CD4-positive, alpha-beta T cell treated with Interleukin-21 for 1 hour (primary cell): ENCODE measurements around the gene UBA1.

Experiments
- DNase-seq: peaks from one replicate; pipeline ENCODE4 v3.0.0-alpha.2; 2020

Gene UBA1

GRCh38 chrX:47170861-47171692 lies 22.6 kb upstream of the UBA1 start:
- no peak for DNase-seq

DNA sequence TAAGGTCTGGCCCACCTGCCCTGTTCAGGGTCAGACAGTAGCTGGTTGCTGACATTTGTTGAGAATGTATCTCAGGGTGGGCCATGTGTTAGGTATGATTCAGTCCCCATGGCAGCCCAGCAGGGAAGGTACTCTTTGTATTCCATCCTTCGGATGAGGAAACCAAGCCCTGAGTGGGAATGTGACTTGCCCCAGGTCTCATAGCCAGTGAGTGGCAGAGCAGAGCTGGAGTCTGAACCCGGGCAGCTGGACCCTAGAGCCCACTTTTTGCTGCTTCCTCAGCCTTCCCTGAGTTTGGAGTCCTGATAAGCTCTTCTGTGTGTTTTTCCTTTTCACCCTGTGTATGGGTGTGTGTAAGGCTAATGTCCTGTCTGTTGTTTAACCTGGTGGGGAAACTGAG lies 21.6 kb upstream of the UBA1 start:
- DNase-seq: no peak

DNA sequence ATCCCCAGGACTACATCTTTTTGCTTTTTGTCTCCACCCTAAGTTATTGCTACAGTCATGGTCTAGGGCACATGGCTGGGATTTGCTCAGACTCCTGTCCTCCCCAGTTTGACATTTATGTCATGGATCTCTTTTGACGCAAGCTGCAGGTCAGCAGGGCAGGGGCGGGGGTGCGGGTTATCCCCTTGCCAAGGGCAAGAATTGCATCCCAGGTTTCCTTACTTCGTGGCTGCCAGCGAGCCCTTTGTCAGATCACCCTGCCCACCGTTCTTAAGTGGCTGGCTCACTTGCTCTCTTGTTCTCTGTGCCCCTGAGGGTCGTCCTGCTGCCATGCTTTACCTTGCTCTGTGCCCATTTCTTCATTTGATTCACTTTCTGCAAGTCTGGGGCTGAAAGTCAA lies 21.1 kb upstream of the UBA1 start:
- DNase-seq: no peak

GRCh38 chrX:47172971-47173792 lies 20.4 kb upstream of the UBA1 start:
- no peak for DNase-seq

DNA sequence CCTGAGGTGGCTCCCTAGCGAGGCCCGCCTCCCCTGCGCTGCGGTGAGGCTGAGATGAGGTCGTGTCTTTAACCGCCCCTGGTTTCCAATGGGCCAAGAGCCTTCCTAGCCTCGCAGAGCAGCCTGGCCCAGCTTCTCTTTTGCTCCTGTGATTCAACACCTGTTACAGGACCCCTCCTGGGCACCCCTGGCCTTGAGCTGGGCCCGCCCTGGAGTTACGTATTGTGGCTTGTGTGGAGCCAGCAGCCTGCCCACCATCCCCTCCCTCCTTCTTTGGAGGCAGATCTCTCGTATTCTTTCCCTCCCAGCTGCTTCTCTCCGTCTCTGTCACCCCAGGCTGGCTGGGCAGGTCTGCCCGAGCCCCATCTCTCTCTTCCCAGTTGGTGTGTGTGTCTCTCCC lies 19.3 kb upstream of the UBA1 start:
- no peak for DNase-seq

GRCh38 chrX:47174846-47175587 lies 18.6 kb upstream of the UBA1 start:
- no peak for DNase-seq

DNA sequence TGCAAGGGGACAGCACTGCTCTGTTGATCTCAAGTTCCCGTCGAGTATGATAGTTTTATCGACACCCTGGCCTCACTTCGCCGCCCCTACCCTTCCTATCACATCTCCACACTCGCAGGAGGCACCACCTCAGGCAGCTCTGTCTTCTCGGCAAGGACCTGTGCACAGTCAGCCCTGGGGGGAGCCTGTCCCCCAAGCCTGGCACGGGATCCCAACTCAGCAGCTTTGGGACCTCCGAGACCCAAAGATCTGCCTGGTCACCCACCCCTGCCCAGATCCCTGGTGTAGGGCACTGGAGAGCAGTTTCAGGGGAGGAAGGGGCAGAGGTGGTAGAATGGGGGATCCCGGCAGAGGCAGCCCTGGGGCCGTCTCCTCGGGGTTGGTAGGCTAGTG lies 18.0 kb upstream of the UBA1 start:
- no peak for DNase-seq

DNA sequence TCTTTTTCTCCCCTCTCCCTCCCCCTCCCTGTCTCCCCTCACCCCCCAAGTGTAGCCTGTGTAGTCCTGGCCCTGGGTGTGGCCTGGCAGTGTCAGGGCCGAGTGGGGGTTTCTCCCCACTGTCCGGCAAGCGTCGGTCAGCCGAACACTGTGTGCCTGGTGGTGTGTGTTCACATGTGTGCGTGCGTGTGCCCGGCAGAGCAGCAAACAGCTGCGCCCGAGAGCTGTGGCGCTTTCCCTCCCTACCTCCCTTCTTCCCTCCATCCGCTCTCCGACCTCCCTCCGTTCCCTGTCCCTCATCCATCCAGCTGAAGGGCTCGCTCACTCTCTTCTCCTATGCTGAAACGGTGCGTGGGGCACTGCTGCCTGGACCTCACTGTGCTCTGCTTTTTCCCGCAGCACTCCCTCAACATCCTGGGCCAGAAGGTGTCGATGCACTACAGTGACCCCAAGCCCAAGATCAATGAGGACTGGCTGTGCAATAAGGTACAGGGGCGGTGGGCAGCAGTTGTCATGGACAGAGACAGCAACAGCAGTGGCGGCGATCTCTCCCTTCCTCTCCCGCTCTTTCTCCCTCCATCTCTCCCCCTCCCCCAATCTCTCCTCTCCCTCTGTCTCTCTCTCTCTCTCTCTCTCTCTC lies 17.4 kb upstream of the UBA1 start:
- no peak for DNase-seq

GRCh38 chrX:47177079-47177478 lies 16.6 kb upstream of the UBA1 start:
- no peak for DNase-seq

DNA sequence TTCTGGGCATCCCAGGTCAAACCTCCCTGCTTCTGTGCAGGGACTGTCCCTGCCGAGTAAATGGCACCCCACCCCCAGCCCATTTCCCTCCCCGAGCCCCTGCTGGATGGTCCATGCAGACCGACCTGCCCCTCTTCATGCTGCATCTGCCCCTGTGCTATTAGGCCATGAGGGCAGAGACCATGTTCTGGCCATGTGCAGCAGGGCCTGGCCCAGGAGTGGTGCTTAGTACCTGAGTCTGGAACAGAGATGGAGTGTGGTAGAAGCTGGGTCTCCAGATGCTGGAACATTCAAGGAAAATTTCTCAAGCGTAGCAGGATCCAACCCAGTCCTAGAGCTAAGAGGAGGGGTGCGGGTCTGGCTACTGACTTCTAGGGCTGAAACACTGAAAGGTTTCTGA lies 15.3 kb upstream of the UBA1 start:
- no peak for DNase-seq

GRCh38 chrX:47179221-47179927 lies 14.3 kb upstream of the UBA1 start:
- no peak for DNase-seq

DNA sequence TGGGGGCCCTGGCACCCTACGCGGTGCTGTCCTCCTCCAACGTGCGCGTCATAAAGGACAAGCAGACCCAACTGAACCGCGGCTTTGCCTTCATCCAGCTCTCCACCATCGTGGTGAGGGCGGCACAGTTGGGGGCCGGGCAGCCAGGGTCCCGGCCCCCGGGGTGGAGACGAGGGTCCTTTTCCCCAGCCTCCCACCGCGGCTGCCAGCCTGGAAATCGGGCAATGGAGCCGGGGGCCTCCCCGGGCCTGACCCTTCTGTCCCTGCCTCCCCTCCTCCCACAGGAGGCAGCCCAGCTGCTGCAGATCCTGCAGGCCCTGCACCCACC lies 13.7 kb upstream of the UBA1 start:
- DNase-seq: no peak

- no peak for DNase-seq
Measured at GRCh38 chrX:47180346-47180745, 13.3 kb upstream of the UBA1 start.

GRCh38 chrX:47181301-47181700 lies 12.3 kb upstream of the UBA1 start:
- DNase-seq: no peak

GRCh38 chrX:47182106-47182700 lies 11.4 kb upstream of the UBA1 start:
- DNase-seq: no peak

DNA sequence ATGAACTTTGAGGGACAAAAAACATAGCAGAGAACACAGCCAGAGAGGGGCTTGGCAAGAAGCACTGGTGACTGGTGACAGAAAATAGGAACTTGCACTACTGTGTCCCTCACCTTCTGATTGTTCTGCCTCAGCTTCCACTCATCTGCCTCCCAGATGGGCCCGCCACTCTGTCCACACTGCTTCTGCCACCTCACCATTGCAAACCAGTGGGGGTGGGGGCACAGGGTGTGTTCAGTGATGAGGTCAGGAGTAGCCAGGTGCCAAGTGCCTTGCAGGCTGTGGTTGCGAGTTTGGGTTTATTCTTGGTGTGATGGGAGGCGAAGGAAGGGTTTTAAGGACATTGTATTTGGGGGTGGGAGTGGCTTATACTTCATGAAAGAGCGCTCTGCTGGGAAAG lies 9.1 kb upstream of the UBA1 start:
- no peak for DNase-seq

- no peak for DNase-seq
Measured at GRCh38 chrX:47185241-47185640, 8.4 kb upstream of the UBA1 start.

DNA sequence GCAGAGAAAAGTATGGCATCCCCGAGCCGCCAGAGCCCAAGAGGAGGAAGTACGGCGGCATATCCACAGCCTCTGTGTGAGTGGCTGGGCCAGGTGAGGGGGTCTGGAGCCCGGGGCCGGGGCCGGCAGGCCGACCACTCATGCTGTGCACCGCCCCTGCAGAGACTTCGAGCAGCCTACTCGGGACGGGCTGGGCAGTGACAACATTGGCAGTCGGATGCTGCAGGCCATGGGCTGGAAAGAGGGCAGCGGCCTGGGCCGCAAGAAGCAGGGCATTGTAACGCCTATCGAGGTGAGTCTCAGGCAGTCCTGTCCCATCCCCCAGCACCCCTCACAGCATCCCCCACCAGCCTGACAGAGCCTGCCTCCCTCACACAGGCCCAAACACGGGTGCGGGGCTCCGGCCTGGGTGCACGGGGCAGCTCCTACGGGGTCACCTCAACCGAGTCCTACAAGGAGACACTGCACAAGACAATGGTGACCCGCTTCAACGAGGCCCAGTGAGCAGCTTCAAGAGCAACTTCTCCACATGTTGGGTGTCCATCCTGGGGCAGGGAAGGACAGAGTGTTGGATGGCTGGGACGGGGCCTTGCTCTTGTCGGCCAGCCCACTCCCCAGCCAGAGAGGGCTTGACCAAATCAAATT lies 7.4 kb upstream of the UBA1 start:
- DNase-seq: no peak

DNA sequence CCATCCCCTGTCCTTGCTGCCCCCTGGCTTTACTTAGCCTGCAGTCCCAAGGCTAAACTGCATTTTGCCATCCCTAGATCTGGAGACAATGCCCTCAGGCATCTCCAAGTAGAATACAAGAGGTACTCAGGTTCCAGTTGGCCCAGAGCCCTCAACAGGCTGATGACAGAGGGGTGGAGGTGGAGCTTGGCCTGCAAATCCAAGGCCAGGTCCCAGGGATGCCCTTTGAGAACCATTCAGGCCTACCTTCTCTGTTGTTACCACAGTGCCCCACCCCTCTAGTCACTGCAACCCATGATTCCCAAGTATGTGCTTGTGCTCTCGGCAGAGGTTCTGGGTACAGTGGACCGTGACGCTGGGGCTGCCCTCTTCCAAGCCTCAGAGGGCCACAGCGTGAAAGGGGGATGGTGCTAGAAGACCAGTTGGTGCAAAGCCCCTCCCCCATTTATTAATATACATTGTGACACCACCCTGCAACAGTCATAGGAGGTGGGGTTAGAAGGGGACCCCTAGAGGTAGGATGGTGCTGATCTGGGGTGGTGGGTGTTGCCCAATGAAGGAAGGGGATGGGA lies 6.4 kb upstream of the UBA1 start:
- no peak for DNase-seq

GRCh38 chrX:47189906-47190305 lies 3.7 kb upstream of the UBA1 start:
- DNase-seq: no peak
